ENCODE data around the gene ATG7. TPM values are rescaled to one million over a fixed set of nuclear protein-coding genes. Genes with fewer than 3 reads are reported as not detected.
"Not testable (repeated sequence)": the region's sequence is repeated elsewhere in the genome, so short reads cannot be mapped to it uniquely, and the experiment has no call there.

ATG7 gene
- total RNA-seq, 1 experiment from 2014 or later = 34.5 TPM

GRCh38 chr3:11569156-11569741, 297.1 kb downstream of the ATG7 start:
- H3K27me3 ChIP-seq = no peaks in the 10 kb centered on the region
- peaks cover 5% of the 10 kb centered on the region; the same call in 1 of the 2 replicates for H3K36me3 ChIP-seq
- peak overlapping the region; percentile 28; the same call in 1 of the 2 replicates for H3K4me3 ChIP-seq
- no peak for DNase-seq
- H3K9me3 ChIP-seq = no peaks in the 10 kb centered on the region

GRCh38 chr3:11570251-11570650, 298.1 kb downstream of the ATG7 start:
- H3K9me3 ChIP-seq = no peaks in the 10 kb centered on the region
- H3K4me3 ChIP-seq = no peak overlapping the region
- peaks cover 5% of the 10 kb centered on the region; the same call in 1 of the 2 replicates for H3K36me3 ChIP-seq
- H3K27me3 ChIP-seq = no peaks in the 10 kb centered on the region
- no peak for DNase-seq

- H3K4me3 ChIP-seq = no peak overlapping the region
- H3K27me3 ChIP-seq = no peaks in the 10 kb centered on the region
- no peaks in the 10 kb centered on the region for H3K9me3 ChIP-seq
- DNase-seq = no peak
- peaks cover 5% of the 10 kb centered on the region; the same call in 1 of the 2 replicates for H3K36me3 ChIP-seq
These were observed 298.7 kb downstream of the ATG7 start for GRCh38 chr3:11570789-11571495.

GRCh38 chr3:11572660-11573059, 300.5 kb downstream of the ATG7 start:
- H3K9me3 ChIP-seq, H3K27me3 ChIP-seq, H3K4me3 ChIP-seq, DNase-seq, H3K36me3 ChIP-seq: not testable (repeated sequence)

GRCh38 chr3:11574981-11575669, 302.9 kb downstream of the ATG7 start:
- H3K36me3 ChIP-seq = no peaks in the 10 kb centered on the region
- no peak for DNase-seq
- no peaks in the 10 kb centered on the region for H3K9me3 ChIP-seq
- no peaks in the 10 kb centered on the region for H3K27me3 ChIP-seq
- H3K4me3 ChIP-seq = no peak overlapping the region

GRCh38 chr3:11575677-11576076, 303.5 kb downstream of the ATG7 start:
- no peak for DNase-seq
- Histone ChIP-seq H3K9me3 (no peaks in the 10 kb centered on the region), H3K4me3 (no peak overlapping the region), H3K36me3 (no peaks in the 10 kb centered on the region), H3K27me3 (no peaks in the 10 kb centered on the region)

GRCh38 chr3:11576453-11576852, 304.3 kb downstream of the ATG7 start:
- Histone ChIP-seq H3K4me3 (no peak overlapping the region), H3K9me3 (no peaks in the 10 kb centered on the region), H3K27me3 (no peaks in the 10 kb centered on the region), H3K36me3 (no peaks in the 10 kb centered on the region)
- no peak for DNase-seq

- Histone ChIP-seq H3K36me3 (no peaks in the 10 kb centered on the region), H3K9me3 (no peaks in the 10 kb centered on the region), H3K4me3 (no peak overlapping the region), H3K27me3 (no peaks in the 10 kb centered on the region)
- no peak for DNase-seq
These were observed 306.0 kb downstream of the ATG7 start for GRCh38 chr3:11578169-11578568.

GRCh38 chr3:11580645-11581044, 308.4 kb downstream of the ATG7 start:
- no peaks in the 10 kb centered on the region for H3K36me3 ChIP-seq

GRCh38 chr3:11581237-11582190, 309.3 kb downstream of the ATG7 start:
- Histone ChIP-seq H3K27me3 (no peaks in the 10 kb centered on the region), H3K4me3 (peak overlapping the region; percentile 33), H3K9me3 (no peaks in the 10 kb centered on the region), H3K36me3 (no peaks in the 10 kb centered on the region; the same call in 1 of the 2 replicates)
- no peak for DNase-seq

More at GRCh38 chr3:11580645-11581044, 308.4 kb downstream of the ATG7 start:
- Histone ChIP-seq H3K27me3 (no peaks in the 10 kb centered on the region), H3K9me3 (no peaks in the 10 kb centered on the region), H3K4me3 (no peak overlapping the region)
- no peak for DNase-seq

GRCh38 chr3:11582191-11582968, 310.2 kb downstream of the ATG7 start:
- H3K36me3 ChIP-seq = no peaks in the 10 kb centered on the region; the same call in 1 of the 2 replicates
- no peaks in the 10 kb centered on the region for H3K27me3 ChIP-seq
- peak; percentile 75 for DNase-seq
- no peaks in the 10 kb centered on the region for H3K9me3 ChIP-seq
- H3K4me3 ChIP-seq = peak overlapping the region; percentile 33

- Histone ChIP-seq H3K36me3 (no peaks in the 10 kb centered on the region; the same call in 1 of the 2 replicates), H3K27me3 (no peaks in the 10 kb centered on the region), H3K9me3 (no peaks in the 10 kb centered on the region), H3K4me3 (no peak overlapping the region)
- DNase-seq = no peak
These were observed 311.0 kb downstream of the ATG7 start for GRCh38 chr3:11583235-11583634.

GRCh38 chr3:11583638-11584046, 311.4 kb downstream of the ATG7 start:
- Histone ChIP-seq H3K36me3 (no peaks in the 10 kb centered on the region; the same call in 1 of the 2 replicates), H3K4me3 (no peak overlapping the region), H3K9me3 (no peaks in the 10 kb centered on the region), H3K27me3 (no peaks in the 10 kb centered on the region)
- DNase-seq = no peak

GRCh38 chr3:11584570-11584969, 312.4 kb downstream of the ATG7 start:
- H3K4me3 ChIP-seq = no peak overlapping the region
- no peak for DNase-seq

GRCh38 chr3:11587766-11588165, 315.6 kb downstream of the ATG7 start:
- no peak for DNase-seq
- H3K4me3 ChIP-seq = no peak overlapping the region
- no peaks in the 10 kb centered on the region; the same call in none of the 2 replicates for H3K36me3 ChIP-seq
- no peaks in the 10 kb centered on the region for H3K27me3 ChIP-seq
- no peaks in the 10 kb centered on the region for H3K9me3 ChIP-seq

More at GRCh38 chr3:11584570-11584969, 312.4 kb downstream of the ATG7 start:
- Histone ChIP-seq H3K36me3 (no peaks in the 10 kb centered on the region; the same call in 1 of the 2 replicates), H3K27me3 (no peaks in the 10 kb centered on the region), H3K9me3 (no peaks in the 10 kb centered on the region)

GRCh38 chr3:11588338-11588737, 316.1 kb downstream of the ATG7 start:
- no peak overlapping the region for H3K4me3 ChIP-seq
- H3K9me3 ChIP-seq = no peaks in the 10 kb centered on the region
- H3K27me3 ChIP-seq = no peaks in the 10 kb centered on the region
- no peaks in the 10 kb centered on the region; the same call in none of the 2 replicates for H3K36me3 ChIP-seq
- DNase-seq = no peak
